Pancreas (tissue), 10 donors: Measurements from ENCODE around the gene C4B. TPM values are rescaled to one million over a fixed set of nuclear protein-coding genes. Genes with fewer than 3 reads are reported as not detected.

Experiments used
- ATAC-seq, 4 donors: fragments of 200-7000 bp; cut with Tn5 transposase; one replicate each; pipeline versions ENCODE4 v1.8.0 to v1.9.1; 2020; ENCODE audit warnings: mild to moderate bottlenecking in 4 of 4, moderate library complexity in 4 of 4
- DNase-seq, 6 donors: peaks; one replicate each; pipeline ENCODE4 v3.0.0-alpha.2; 2020
- FAIRE-seq: peaks from 2 replicates; lab custom pipeline; 2012; peaks lifted over from hg19 to GRCh38; lab: Jason Lieb, UNC
- H3K27ac ChIP-seq, 4 donors: fragments of 200-600 bp; sonication (generic); 1 replicate in 3 of 4; 2 replicates in 1 of 4; pipeline versions ENCODE4 v1.5.0 to v1.8.0; 2020
- H3K27me3 ChIP-seq, 4 donors: fragments of 200-600 bp; one replicate each; pipeline ENCODE4 v1.8.0; 2021
- H3K36me3 ChIP-seq, 3 donors: fragments of 200-600 bp; sonication (generic) in 1 of 3; one replicate each; pipeline versions ENCODE4 v1.5.0 to v1.8.0; 2020 to 2021
- H3K4me1 ChIP-seq, 3 donors: fragments of 200-600 bp; one replicate each; pipeline ENCODE4 v1.8.0; 2021
- H3K4me3 ChIP-seq, 4 donors: fragments of 200-600 bp; sonication (generic) in 2 of 4; one replicate each; pipeline versions ENCODE4 v1.5.0 to v1.8.0; 2020 to 2021
- H3K9me3 ChIP-seq, 4 donors: fragments of 200-600 bp; one replicate each; pipeline ENCODE4 v1.8.0; 2021
- WGBS, 2 donors: extraction: QIAGEN DNeasy Blood & Tissue Kit; methylation state at CpG; one replicate each; pipeline ENCODE4 v1.1.7; 2013; 5-methylcytosine and 5-hydroxymethylcytosine counted together
- intact Hi-C, 3 donors: fragments of 100-400 bp; cut with DNase I; formaldehyde crosslinking; loops; one replicate each; pipeline versions ENCODE4 v1.11.1 to v1.14.2; 2022
- polyA plus RNA-seq, 2 donors: library from polyadenylated mRNA; stranded (reverse); fragments of 200-250 nt; gene quantifications; one replicate each; pipeline ENCODE4 v1.2.3, GENCODE V29; 2013
- total RNA-seq, 6 donors: library from RNA; stranded (reverse); fragmentation: NEBNext Ultra II Directional in 4 of 6; extraction: Animal tissue kit (Norgen Biotek cat#: 25700) in 4 of 6; gene quantifications; one replicate each; pipeline versions ENCODE4 v1.2.1 to v1.2.4, GENCODE V29; 2021 to 2023
- TF ChIP-seq, protein P1 (sequence below), 4 donors: fragments of 200-600 bp; sonication (generic) in 3 of 4; IDR thresholded peaks; one replicate each; pipeline versions ENCODE4 v1.5.0 to v1.8.0; 2021; ENCODE audit warnings: antibody characterized with exemption in 4 of 4
- donor health status: healthy with polysubstance abuse.
- donor health status: DM: no; HTN: no; CAD: no; lungs with moderate emphysema.
- donor health status: DM: no; HTN: no; CAD: no.
- donor health status: control.
- donor health status: control.
- donor health status: Bipolar disorder and iron deficiency.
- donor health status: DM: yes; HTN: yes; CAD: no.
- donor health status: DM: no; HTN: no; CAD: no.
- donor health status: DM: no; HTN: no; CAD: no.
- donor health status: DM: yes; HTN: yes; CAD: no.

The C4B gene
- total and polyA plus RNA-seq, 8 donors: 15.3 to 665 (median 141) TPM

- H3K27me3 ChIP-seq: no peaks in the 10 kb centered on the region
- no peak for DNase-seq
- no peak for FAIRE-seq
- TF ChIP-seq, protein P1, sequence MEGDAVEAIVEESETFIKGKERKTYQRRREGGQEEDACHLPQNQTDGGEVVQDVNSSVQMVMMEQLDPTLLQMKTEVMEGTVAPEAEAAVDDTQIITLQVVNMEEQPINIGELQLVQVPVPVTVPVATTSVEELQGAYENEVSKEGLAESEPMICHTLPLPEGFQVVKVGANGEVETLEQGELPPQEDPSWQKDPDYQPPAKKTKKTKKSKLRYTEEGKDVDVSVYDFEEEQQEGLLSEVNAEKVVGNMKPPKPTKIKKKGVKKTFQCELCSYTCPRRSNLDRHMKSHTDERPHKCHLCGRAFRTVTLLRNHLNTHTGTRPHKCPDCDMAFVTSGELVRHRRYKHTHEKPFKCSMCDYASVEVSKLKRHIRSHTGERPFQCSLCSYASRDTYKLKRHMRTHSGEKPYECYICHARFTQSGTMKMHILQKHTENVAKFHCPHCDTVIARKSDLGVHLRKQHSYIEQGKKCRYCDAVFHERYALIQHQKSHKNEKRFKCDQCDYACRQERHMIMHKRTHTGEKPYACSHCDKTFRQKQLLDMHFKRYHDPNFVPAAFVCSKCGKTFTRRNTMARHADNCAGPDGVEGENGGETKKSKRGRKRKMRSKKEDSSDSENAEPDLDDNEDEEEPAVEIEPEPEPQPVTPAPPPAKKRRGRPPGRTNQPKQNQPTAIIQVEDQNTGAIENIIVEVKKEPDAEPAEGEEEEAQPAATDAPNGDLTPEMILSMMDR (IDR thresholded peaks at IDR 0.05): no peak
- H3K27ac ChIP-seq: no peak overlapping the region
- H3K4me1 ChIP-seq: no peaks in the 10 kb centered on the region
- H3K9me3 ChIP-seq: no peaks in the 10 kb centered on the region
- H3K4me3 ChIP-seq: no peak overlapping the region
- WGBS, 2 donors: 64 to 79% methylated on average over 17 of the region's 17 CpGs
- ATAC-seq: no peak
- intact Hi-C loops: no loop called here
- no peaks in the 10 kb centered on the region for H3K36me3 ChIP-seq
These were observed 54.9 kb downstream of the C4B start for GRCh38 chr6:32069460-32069859.

- TF ChIP-seq, protein P1 (IDR thresholded peaks at IDR 0.05): no peak
- no peak for DNase-seq
- 51 to 57% methylated on average over 24 of the region's 24 CpGs for WGBS, 2 donors
- ATAC-seq: no peak
- intact Hi-C loops: no loop called here
- no peak for FAIRE-seq
- no peak overlapping the region for H3K27ac ChIP-seq
- no peaks in the 10 kb centered on the region for H3K9me3 ChIP-seq
- H3K4me1 ChIP-seq: no peaks in the 10 kb centered on the region
- no peaks in the 10 kb centered on the region for H3K27me3 ChIP-seq
- H3K4me3 ChIP-seq: no peak overlapping the region
- no peaks in the 10 kb centered on the region for H3K36me3 ChIP-seq
These were observed 55.4 kb downstream of the C4B start for GRCh38 chr6:32069878-32070515.

DNA sequence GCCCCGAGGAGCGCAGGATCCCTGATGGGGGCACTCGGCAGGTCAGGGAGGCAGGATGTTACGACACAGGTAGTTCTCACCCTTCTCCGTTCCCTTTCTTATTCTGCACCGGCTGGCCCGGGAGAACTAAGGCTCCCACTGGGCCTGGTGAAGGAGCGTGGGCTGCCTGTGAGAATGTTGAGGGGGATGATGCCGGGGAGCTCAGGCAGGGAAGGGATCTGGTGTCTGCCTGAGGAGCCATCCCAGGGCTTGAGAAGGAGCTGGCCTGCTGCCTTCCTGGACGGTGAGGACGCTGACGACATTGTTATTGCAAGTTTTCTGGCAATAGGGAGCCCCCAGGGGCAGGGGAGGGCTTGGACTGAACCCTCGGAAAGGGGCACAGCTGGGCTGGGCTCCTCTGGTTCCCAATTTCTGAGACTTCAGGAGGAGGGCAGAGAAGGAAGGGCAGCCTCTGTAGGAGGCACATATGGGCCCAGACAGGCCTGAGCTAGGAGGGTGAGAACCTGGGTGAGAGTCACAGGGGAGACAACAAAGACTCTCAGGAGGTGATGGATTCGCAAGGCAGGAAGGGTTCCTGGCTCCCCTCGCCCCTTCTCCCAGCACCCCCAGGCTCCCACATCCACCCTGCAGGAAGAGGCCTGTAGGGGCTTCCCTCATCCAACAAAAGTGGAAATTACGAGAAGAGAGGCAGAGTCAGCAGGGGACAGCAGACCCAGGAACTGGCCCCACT is 56.4 kb downstream of the C4B start:
- no peaks in the 10 kb centered on the region for H3K9me3 ChIP-seq
- TF ChIP-seq, protein P1 (IDR thresholded peaks at IDR 0.05): no peak
- no peaks in the 10 kb centered on the region for H3K4me1 ChIP-seq
- intact Hi-C loops: no loop called here
- DNase-seq: no peak
- H3K36me3 ChIP-seq: no peaks in the 10 kb centered on the region
- WGBS, 2 donors: 57 to 68% methylated on average over 16 of the region's 16 CpGs
- ATAC-seq: peak in 2 of 4 donors; percentile 54 to 59
- H3K27me3 ChIP-seq: no peaks in the 10 kb centered on the region
- no peak overlapping the region for H3K27ac ChIP-seq
- H3K4me3 ChIP-seq: no peak overlapping the region
- FAIRE-seq: no peak

DNA sequence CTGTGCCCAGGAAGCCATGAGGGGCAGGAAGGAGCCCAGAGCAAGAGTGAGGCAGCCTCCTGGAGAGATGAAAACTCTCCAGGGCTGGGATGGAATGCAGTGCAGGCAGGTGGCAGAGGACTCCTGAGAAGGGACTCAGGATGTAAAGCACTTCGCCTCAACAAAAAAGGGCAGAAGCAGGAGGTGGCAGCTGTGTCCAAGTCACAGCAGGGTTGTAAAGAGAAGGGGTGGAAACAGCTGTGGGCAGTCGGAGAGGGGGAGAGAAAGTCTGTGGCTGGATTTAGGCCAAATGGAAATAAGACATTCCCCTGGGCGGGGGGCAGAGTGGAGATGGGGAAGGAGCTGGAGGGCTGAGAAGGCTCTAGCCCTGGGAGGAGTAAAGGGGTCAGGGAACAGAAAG is 58.5 kb downstream of the C4B start:
- no peaks in the 10 kb centered on the region for H3K4me1 ChIP-seq
- H3K27ac ChIP-seq: no peak overlapping the region
- WGBS, 2 donors: 66 to 72% methylated on average over 3 of the region's 3 CpGs
- no peaks in the 10 kb centered on the region for H3K9me3 ChIP-seq
- FAIRE-seq (no peak), ATAC-seq (no peak), DNase-seq (no peak)
- H3K36me3 ChIP-seq: no peaks in the 10 kb centered on the region
- H3K4me3 ChIP-seq: no peak overlapping the region
- TF ChIP-seq, protein P1 (IDR thresholded peaks at IDR 0.05): no peak
- H3K27me3 ChIP-seq: no peaks in the 10 kb centered on the region
- intact Hi-C loops: no loop called here

DNA sequence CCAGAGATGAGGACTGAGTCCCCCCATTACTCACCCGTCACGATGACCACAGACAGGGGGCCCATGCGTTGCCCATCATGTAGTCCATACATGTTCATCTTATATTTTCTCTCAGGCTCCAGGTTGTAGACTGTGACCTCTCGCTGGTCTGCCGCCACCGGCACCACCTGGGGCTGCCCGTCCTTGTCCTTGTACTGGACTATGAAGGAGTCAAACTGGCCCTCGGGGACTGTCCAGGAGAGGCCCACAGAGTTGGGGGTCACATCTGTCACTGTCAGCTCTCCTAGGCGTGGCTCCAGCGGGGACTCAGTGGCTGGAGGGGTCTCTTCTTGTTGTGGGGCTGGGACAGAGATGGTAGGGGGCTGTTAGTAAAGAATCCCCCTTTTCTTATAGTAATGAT is 59.0 kb downstream of the C4B start:
- H3K27ac ChIP-seq: no peak overlapping the region
- 76 to 87% methylated on average over 10 of the region's 10 CpGs for WGBS, 2 donors
- no peak for DNase-seq
- H3K4me3 ChIP-seq: no peak overlapping the region
- intact Hi-C loops: no loop called here
- no peak for FAIRE-seq
- TF ChIP-seq, protein P1 (IDR thresholded peaks at IDR 0.05): no peak
- H3K27me3 ChIP-seq: no peaks in the 10 kb centered on the region
- no peaks in the 10 kb centered on the region for H3K9me3 ChIP-seq
- no peak for ATAC-seq
- no peaks in the 10 kb centered on the region for H3K4me1 ChIP-seq
- no peaks in the 10 kb centered on the region for H3K36me3 ChIP-seq
